Testis (tissue), 3 donors: ENCODE data around the gene GCNT1. TPM values are rescaled to one million over a fixed set of nuclear protein-coding genes. Genes with fewer than 3 reads are reported as not detected.
"Not testable (repeated sequence)": the region's sequence is repeated elsewhere in the genome, so short reads cannot be mapped to it uniquely, and the experiment has no call there.

Experiments used
- DNase-seq: peaks from one replicate; pipeline ENCODE4 v3.0.0-alpha.2; 2019
- H3K27ac ChIP-seq, 2 donors: fragments of 200-600 bp; sonication (generic); one replicate each; pipeline ENCODE4 v1.5.1; 2019
- H3K27me3 ChIP-seq: fragments of 200-600 bp; sonication (generic); one replicate; pipeline ENCODE4 v1.5.1; 2019
- H3K36me3 ChIP-seq: fragments of 200-600 bp; sonication (generic); one replicate; pipeline ENCODE4 v1.5.1; 2017; ENCODE audit warnings: low read depth; ENCODE audit errors: missing control alignments
- H3K4me1 ChIP-seq: fragments of 200-600 bp; sonication (generic); one replicate; pipeline ENCODE4 v1.5.1; 2019
- H3K4me3 ChIP-seq, 2 donors: fragments of 200-600 bp; sonication (generic); one replicate each; pipeline ENCODE4 v1.5.1; 2017 to 2019
- H3K9me3 ChIP-seq: fragments of 200-600 bp; sonication (generic); one replicate; pipeline ENCODE4 v1.5.1; 2017
- CTCF ChIP-seq, 3 experiments: fragments of 450-650 bp in 2 of 3; fragments of 200-600 bp in 1 of 3; sonication (generic) in 1 of 3; IDR thresholded peaks; one replicate each; pipeline ENCODE4 v1.5.1; 2016 to 2019; ENCODE audit warnings: antibody characterized with exemption in 3 of 3, mild to moderate bottlenecking in 2 of 3, moderate library complexity in 1 of 3
- POLR2A ChIP-seq: fragments of 450-650 bp; IDR thresholded peaks from one replicate; pipeline ENCODE4 v1.6.1; 2017; ENCODE audit warnings: antibody characterized with exemption, mild to moderate bottlenecking, moderate library complexity
- WGBS, 2 donors: methylation state at CpG; one replicate each; pipeline ENCODE4 v1.1.5; 2018; 5-methylcytosine and 5-hydroxymethylcytosine counted together
- intact Hi-C: fragments of 100-400 bp; cut with DNase I; formaldehyde crosslinking; loops from one replicate; pipeline ENCODE4 v1.15.1; 2023; ENCODE audit warnings: low total_unique reads
- polyA plus RNA-seq: library from polyadenylated mRNA; stranded (reverse); fragments of 350-450 nt; fragmentation: Illumina TruSeq; extraction: RNeasy Lipid Tissue Mini Kit (QIAGEN cat#74804); gene quantifications from one replicate; pipeline ENCODE4 v1.2.3, GENCODE V29; 2014; ENCODE audit warnings: low read depth, low replicate concordance; ENCODE audit not compliant: insufficient read depth
- total RNA-seq, 2 donors: library from RNA; depleted of rRNA; stranded (reverse); fragments of >200 nt; gene quantifications; one replicate each; pipeline ENCODE4 v1.2.3, GENCODE V29; 2016

Gene GCNT1
- total and polyA plus RNA-seq, 3 donors from 2014 or later: 2.1 to 7.5 (median 6.0) TPM

- no peak for DNase-seq
- no peaks in the 10 kb centered on the region for H3K36me3 ChIP-seq
- no peaks in the 10 kb centered on the region for H3K27me3 ChIP-seq
- intact Hi-C loops: no loop called here
- no peak for TF ChIP-seq POLR2A
- no peak for TF ChIP-seq CTCF (IDR thresholded peaks at IDR 0.05)
- H3K9me3 ChIP-seq: no peaks in the 10 kb centered on the region
- no peaks in the 10 kb centered on the region for H3K4me1 ChIP-seq
- 54 to 58% methylated on average over 6 of the region's 6 CpGs for WGBS, 2 donors
- no peak overlapping the region for H3K27ac ChIP-seq
- no peak overlapping the region for H3K4me3 ChIP-seq
Measured at GRCh38 chr9:76530458-76531110, 71.6 kb downstream of the GCNT1 start.

GRCh38 chr9:76531231-76531780 is 72.3 kb downstream of the GCNT1 start:
- no peaks in the 10 kb centered on the region for H3K9me3 ChIP-seq
- no peaks in the 10 kb centered on the region for H3K36me3 ChIP-seq
- H3K4me1 ChIP-seq: no peaks in the 10 kb centered on the region
- no peaks in the 10 kb centered on the region for H3K27me3 ChIP-seq
- TF ChIP-seq CTCF (IDR thresholded peaks at IDR 0.05) (no peak), POLR2A (no peak)
- intact Hi-C loops: no loop called here
- H3K27ac ChIP-seq: no peak overlapping the region
- H3K4me3 ChIP-seq: no peak overlapping the region
- no peak for DNase-seq
- 91 to 93% methylated on average over 3 of the region's 3 CpGs for WGBS, 2 donors

GRCh38 chr9:76532877-76533276 is 73.9 kb downstream of the GCNT1 start:
- H3K27me3 ChIP-seq, H3K4me3 ChIP-seq, H3K27ac ChIP-seq, DNase-seq, intact Hi-C loops, H3K9me3 ChIP-seq, H3K4me1 ChIP-seq, H3K36me3 ChIP-seq: not testable (repeated sequence)
- 90 to 98% methylated on average over 4 of the region's 4 CpGs for WGBS, 2 donors

- Histone ChIP-seq H3K4me3 (no peak overlapping the region), H3K9me3 (no peaks in the 10 kb centered on the region), H3K4me1 (no peaks in the 10 kb centered on the region), H3K36me3 (no peaks in the 10 kb centered on the region), H3K27ac (no peak overlapping the region), H3K27me3 (no peaks in the 10 kb centered on the region)
- no peak for TF ChIP-seq CTCF (IDR thresholded peaks at IDR 0.05)
- intact Hi-C loops: no loop called here
- 89 to 100% methylated on average over 1 of the region's 1 CpG for WGBS, 2 donors
- no peak for DNase-seq
Measured at GRCh38 chr9:76534026-76534425, 75.0 kb downstream of the GCNT1 start.

- Histone ChIP-seq H3K4me3 (no peak overlapping the region), H3K4me1 (no peaks in the 10 kb centered on the region), H3K9me3 (no peaks in the 10 kb centered on the region), H3K27me3 (no peaks in the 10 kb centered on the region), H3K36me3 (no peaks in the 10 kb centered on the region), H3K27ac (no peak overlapping the region)
- 51 to 72% methylated on average over 9 of the region's 9 CpGs for WGBS, 2 donors
- TF ChIP-seq CTCF (IDR thresholded peaks at IDR 0.05) (no peak), POLR2A (no peak)
- intact Hi-C loops: no loop called here
- DNase-seq: no peak
Measured at GRCh38 chr9:76537150-76537646, 78.2 kb downstream of the GCNT1 start.
